HG03135 (cell line): ENCODE data around the gene TRIM46.
"Not testable (repeated sequence)": the region's sequence is repeated elsewhere in the genome, so short reads cannot be mapped to it uniquely, and the experiment has no call there.

Experiments
- ATAC-seq: cut with Tn5 transposase; IDR thresholded peaks from one replicate; pipeline ENCODE4 v1.9.1; 2021; ENCODE audit warnings: mild to moderate bottlenecking, moderate library complexity; ENCODE audit not compliant: unreplicated experiment

Gene TRIM46

GRCh38 chr1:155202731-155203515 lies 29.3 kb downstream of the TRIM46 start:
- ATAC-seq: no peak

- no peak for ATAC-seq
These were observed 31.4 kb downstream of the TRIM46 start for GRCh38 chr1:155205035-155205434.

GRCh38 chr1:155205969-155206593 lies 32.4 kb downstream of the TRIM46 start:
- no peak for ATAC-seq

GRCh38 chr1:155206891-155207805 lies 33.5 kb downstream of the TRIM46 start:
- ATAC-seq: peak; percentile 38

- ATAC-seq: no peak
These were observed 34.3 kb downstream of the TRIM46 start, which contains the start of gene THBS3 for GRCh38 chr1:155207806-155208540. THBS3 (minus strand) TSS chr1:155207897; CDS start chr1:155207876, 21 bp downstream.

- ATAC-seq: peak; percentile 71
These were observed 35.1 kb downstream of the TRIM46 start, which contains the start of gene MTX1 for GRCh38 chr1:155208541-155209311. MTX1 (plus strand) TSS chr1:155208695; CDS start chr1:155208805, 110 bp downstream.

- no peak for ATAC-seq
These were observed 35.7 kb downstream of the TRIM46 start for GRCh38 chr1:155209312-155209721.

GRCh38 chr1:155210314-155211104 lies 36.9 kb downstream of the TRIM46 start:
- no peak for ATAC-seq

- not testable (repeated sequence) for ATAC-seq
These were observed 37.9 kb downstream of the TRIM46 start for GRCh38 chr1:155211381-155212050.

- not testable (repeated sequence) for ATAC-seq
These were observed 38.4 kb downstream of the TRIM46 start for GRCh38 chr1:155212051-155212440.

GRCh38 chr1:155214702-155215101 lies 41.1 kb downstream of the TRIM46 start:
- ATAC-seq: not testable (repeated sequence)

GRCh38 chr1:155218854-155219591 lies 45.4 kb downstream of the TRIM46 start:
- ATAC-seq: no peak

- ATAC-seq: no peak
These were observed 46.0 kb downstream of the TRIM46 start for GRCh38 chr1:155219592-155220031.

GRCh38 chr1:155220211-155220965 lies 46.7 kb downstream of the TRIM46 start:
- not testable (repeated sequence) for ATAC-seq

GRCh38 chr1:155223047-155223446 lies 49.4 kb downstream of the TRIM46 start:
- no peak for ATAC-seq

GRCh38 chr1:155225404-155225759 lies 51.7 kb downstream of the TRIM46 start:
- not testable (repeated sequence) for ATAC-seq
